GM18909 (cell line): Measurements from ENCODE around the gene SUN3.
"Not testable (repeated sequence)": the region's sequence is repeated elsewhere in the genome, so short reads cannot be mapped to it uniquely, and the experiment has no call there.

Source experiments
- ATAC-seq: cut with Tn5 transposase; IDR thresholded peaks from one replicate; pipeline ENCODE4 v1.9.1; 2021; ENCODE audit warnings: mild to moderate bottlenecking; ENCODE audit not compliant: unreplicated experiment, poor library complexity

SUN3 gene

GRCh38 chr7:47988496-47989386, 40.2 kb downstream of the SUN3 start:
- ATAC-seq = no peak

GRCh38 chr7:47982610-47983009, 46.3 kb downstream of the SUN3 start:
- ATAC-seq = no peak

- not testable (repeated sequence) for ATAC-seq
Observed at GRCh38 chr7:47980648-47981047, 48.3 kb downstream of the SUN3 start.

- no peak for ATAC-seq
Observed at GRCh38 chr7:47979832-47980181, 49.1 kb downstream of the SUN3 start.

GRCh38 chr7:47979145-47979831, 49.6 kb downstream of the SUN3 start, which contains the start of gene HUS1:
TSS of gene HUS1 (minus strand) at chr7:47979615. CDS start at chr7:47979519, 96 bp downstream.
- ATAC-seq = peak; percentile 100

- no peak for ATAC-seq
Observed at GRCh38 chr7:47978790-47979144, 50.1 kb downstream of the SUN3 start.

- ATAC-seq = no peak
Observed at GRCh38 chr7:47973739-47974138, 55.2 kb downstream of the SUN3 start.

GRCh38 chr7:47970761-47971160, 58.1 kb downstream of the SUN3 start:
- ATAC-seq = no peak

GRCh38 chr7:47968847-47969774, 59.8 kb downstream of the SUN3 start:
- peak; percentile 89 for ATAC-seq

GRCh38 chr7:47967708-47968107, 61.2 kb downstream of the SUN3 start:
- ATAC-seq = no peak

- no peak for ATAC-seq
Observed at GRCh38 chr7:47967123-47967522, 61.8 kb downstream of the SUN3 start.

- ATAC-seq = no peak
Observed at GRCh38 chr7:47965456-47965855, 63.5 kb downstream of the SUN3 start.

- ATAC-seq = no peak
Observed at GRCh38 chr7:47962262-47962661, 66.6 kb downstream of the SUN3 start.

GRCh38 chr7:47957156-47957555, 71.8 kb downstream of the SUN3 start:
- ATAC-seq = no peak

GRCh38 chr7:47956220-47956619, 72.7 kb downstream of the SUN3 start:
- ATAC-seq = no peak

- ATAC-seq = peak; percentile 48
Observed at GRCh38 chr7:47954231-47954911, 74.5 kb downstream of the SUN3 start.

GRCh38 chr7:47953822-47954221, 75.1 kb downstream of the SUN3 start:
- ATAC-seq = peak; percentile 84

- no peak for ATAC-seq
Observed at GRCh38 chr7:47952224-47952623, 76.7 kb downstream of the SUN3 start.

- no peak for ATAC-seq
Observed at GRCh38 chr7:47951374-47951773, 77.5 kb downstream of the SUN3 start.

- no peak for ATAC-seq
Observed at GRCh38 chr7:47950714-47951113, 78.2 kb downstream of the SUN3 start.
